Muscle layer of duodenum (tissue), 2 donors: Measurements from ENCODE around the gene CFAP119.

ENCODE experiments used
- H3K27ac ChIP-seq: one replicate; pipeline ENCODE4 v1.7.0; 2013; ENCODE audit warnings: mild to moderate bottlenecking, low read length
- H3K27me3 ChIP-seq: one replicate; pipeline ENCODE4 v1.7.0; 2013; ENCODE audit warnings: low read depth, mild to moderate bottlenecking, control low read depth, low read length
- H3K36me3 ChIP-seq, 2 donors: one replicate each; pipeline ENCODE4 v1.7.0; 2013; ENCODE audit warnings: low read length in 2 of 2, control low read depth in 1 of 2, mild to moderate bottlenecking in 1 of 2; ENCODE audit not compliant: insufficient read depth in 2 of 2, control insufficient read depth in 1 of 2
- H3K4me1 ChIP-seq, 2 donors: one replicate each; pipeline ENCODE4 v1.7.0; 2013; ENCODE audit warnings: low read length in 2 of 2, mild to moderate bottlenecking in 2 of 2, control low read depth in 1 of 2, moderate library complexity in 1 of 2; ENCODE audit not compliant: insufficient read depth in 2 of 2, control insufficient read depth in 1 of 2
- H3K4me3 ChIP-seq, 2 donors: one replicate each; pipeline ENCODE4 v1.7.0; 2013; ENCODE audit warnings: low read length in 2 of 2, low read depth in 1 of 2, mild to moderate bottlenecking in 1 of 2
- H3K9me3 ChIP-seq, 2 donors: one replicate each; pipeline ENCODE4 v1.7.0; 2013; ENCODE audit warnings: low read length in 2 of 2, control low read depth in 1 of 2, mild to moderate bottlenecking in 1 of 2; ENCODE audit not compliant: control insufficient read depth in 1 of 2
- donor health status: healthy.

CFAP119 gene

DNA sequence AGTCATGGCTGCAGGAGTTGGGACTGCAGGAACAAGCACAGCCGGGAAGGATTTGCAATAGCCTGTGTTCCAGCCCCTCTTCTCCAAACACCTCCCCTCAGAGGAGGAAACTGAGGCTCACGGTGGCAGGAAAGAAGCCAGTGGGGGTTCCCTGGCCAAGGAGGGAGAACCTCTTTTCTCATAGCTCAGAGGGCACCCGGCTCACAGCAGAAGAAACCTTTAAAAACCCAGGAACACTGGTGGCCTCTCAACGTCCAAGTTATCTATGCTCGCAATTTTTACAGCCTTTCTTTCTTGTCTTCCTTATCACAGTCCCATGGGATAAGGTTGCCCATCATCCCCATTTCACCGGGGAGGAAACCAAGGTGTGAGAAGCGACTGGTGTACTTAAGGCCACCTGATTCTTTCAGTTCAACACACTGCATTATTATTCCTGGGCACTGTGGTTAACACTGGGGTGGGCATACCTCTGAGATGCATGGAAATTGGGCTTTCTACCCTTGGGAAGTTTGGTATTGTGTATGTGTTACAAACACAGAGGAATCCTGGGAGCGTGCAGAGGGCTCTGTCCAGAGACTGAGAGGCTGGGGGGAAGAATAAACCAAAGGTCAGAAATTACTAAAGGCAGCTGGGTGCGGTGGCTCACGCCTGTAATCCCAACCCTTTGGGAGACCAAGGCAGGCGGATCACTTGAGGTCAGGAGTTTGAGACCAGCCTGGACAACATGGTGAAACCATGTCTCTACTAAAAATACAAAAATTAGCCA lies 25.9 kb upstream of the CFAP119 start:
- Histone ChIP-seq H3K4me3 (peak overlapping the region; percentile 71 to 76), H3K9me3 (no peaks in the 10 kb centered on the region), H3K27ac (peak overlapping the region; percentile 82), H3K4me1 (peaks cover 7 to 18% of the 10 kb centered on the region in 2 donors), H3K36me3 (peaks cover 0 to 16% of the 10 kb centered on the region in 2 donors), H3K27me3 (no peaks in the 10 kb centered on the region)

DNA sequence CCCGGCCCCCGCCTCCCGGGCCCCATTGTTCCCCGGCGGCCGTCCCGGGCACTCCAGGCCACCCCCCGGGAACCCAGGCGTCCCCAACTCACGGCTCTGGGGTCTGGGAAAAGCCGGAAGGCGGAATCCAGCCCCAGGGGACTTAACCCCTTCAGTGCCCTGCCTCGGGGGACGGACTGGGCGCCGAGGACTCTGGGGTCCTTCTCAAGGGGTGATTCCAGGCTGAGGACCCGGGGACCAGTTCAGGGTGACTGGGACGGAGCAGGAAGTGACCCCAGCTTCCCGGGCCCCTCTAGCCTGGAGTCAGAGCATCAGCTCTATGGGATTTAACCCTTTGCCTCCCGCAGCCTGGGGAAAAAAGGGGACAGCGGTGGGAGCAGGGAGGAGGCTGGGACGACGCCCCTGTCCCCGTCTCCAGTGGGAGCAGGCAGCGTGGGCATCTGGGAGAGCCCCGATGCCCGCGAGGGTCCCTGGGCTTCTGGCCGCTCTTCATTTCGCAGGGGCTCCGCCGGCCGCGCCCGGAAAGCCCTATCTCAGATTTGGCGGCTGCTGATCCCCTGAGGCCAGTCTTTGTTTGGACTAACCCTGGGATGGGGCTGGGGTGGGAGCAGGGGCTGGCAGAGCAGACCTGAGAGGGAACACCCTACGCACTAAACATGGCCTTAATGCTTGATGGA lies 25.2 kb upstream of the CFAP119 start, which contains the start of gene ZNF629:
ZNF629 (minus strand) TSS at position 270 of the 677 bp plus-strand sequence. CDS start 2,723 bp downstream, outside the sequence.
- Histone ChIP-seq H3K4me1 (peaks cover 7 to 18% of the 10 kb centered on the region in 2 donors), H3K36me3 (peaks cover 0 to 23% of the 10 kb centered on the region in 2 donors), H3K27me3 (no peaks in the 10 kb centered on the region), H3K27ac (peak within 1 kb of the TSS; percentile 82), H3K9me3 (no peaks in the 10 kb centered on the region), H3K4me3 (peak within 1 kb of the TSS; percentile 71 to 76)

DNA sequence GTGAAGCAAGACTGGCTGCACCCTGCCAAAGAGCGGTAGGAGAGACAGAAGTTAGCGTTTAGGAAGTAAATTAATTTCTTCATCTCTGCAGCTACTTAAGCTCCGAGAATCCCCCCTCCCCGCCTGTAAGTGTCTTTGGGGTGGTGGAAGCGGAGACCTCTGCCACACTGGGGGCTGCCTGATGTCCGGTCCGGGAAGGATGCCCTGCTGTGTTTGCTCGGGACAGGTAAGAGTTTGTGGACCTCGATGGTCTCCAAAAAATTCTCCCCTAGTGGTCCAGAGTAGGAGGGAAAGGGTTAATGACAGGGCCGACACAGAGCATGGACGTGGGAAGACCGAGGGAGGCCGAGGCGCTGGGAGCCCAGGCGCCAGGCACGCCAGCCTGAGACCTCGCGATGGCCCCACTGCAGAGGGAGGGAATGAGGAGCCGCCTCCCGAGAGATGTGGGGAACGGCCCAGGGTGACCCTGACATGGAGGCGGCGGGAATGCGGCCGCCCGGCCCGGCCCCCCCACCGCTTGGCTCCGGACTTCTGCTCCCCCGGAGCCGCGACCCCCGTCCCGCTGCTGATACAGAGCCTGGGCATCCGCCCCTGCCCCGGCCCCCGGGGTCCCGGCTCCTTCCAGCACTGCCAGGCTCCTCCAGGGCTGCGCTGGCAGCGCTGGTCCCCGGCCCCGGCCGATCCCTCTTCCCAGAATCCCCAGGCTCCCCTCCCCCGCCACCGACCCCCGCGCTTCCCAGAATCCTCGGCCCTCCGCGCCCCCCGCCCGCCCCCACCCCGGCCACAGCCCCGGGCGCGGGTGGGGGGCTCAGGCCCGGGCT lies 24.5 kb upstream of the CFAP119 start:
- H3K27ac ChIP-seq, result peak overlapping the region; percentile 82
- no peaks in the 10 kb centered on the region for H3K9me3 ChIP-seq
- H3K27me3 ChIP-seq, result no peaks in the 10 kb centered on the region
- peak overlapping the region; percentile 71 to 76 for H3K4me3 ChIP-seq
- peaks cover 0 to 30% of the 10 kb centered on the region in 2 donors for H3K36me3 ChIP-seq
- H3K4me1 ChIP-seq, result peaks cover 7 to 18% of the 10 kb centered on the region in 2 donors

DNA sequence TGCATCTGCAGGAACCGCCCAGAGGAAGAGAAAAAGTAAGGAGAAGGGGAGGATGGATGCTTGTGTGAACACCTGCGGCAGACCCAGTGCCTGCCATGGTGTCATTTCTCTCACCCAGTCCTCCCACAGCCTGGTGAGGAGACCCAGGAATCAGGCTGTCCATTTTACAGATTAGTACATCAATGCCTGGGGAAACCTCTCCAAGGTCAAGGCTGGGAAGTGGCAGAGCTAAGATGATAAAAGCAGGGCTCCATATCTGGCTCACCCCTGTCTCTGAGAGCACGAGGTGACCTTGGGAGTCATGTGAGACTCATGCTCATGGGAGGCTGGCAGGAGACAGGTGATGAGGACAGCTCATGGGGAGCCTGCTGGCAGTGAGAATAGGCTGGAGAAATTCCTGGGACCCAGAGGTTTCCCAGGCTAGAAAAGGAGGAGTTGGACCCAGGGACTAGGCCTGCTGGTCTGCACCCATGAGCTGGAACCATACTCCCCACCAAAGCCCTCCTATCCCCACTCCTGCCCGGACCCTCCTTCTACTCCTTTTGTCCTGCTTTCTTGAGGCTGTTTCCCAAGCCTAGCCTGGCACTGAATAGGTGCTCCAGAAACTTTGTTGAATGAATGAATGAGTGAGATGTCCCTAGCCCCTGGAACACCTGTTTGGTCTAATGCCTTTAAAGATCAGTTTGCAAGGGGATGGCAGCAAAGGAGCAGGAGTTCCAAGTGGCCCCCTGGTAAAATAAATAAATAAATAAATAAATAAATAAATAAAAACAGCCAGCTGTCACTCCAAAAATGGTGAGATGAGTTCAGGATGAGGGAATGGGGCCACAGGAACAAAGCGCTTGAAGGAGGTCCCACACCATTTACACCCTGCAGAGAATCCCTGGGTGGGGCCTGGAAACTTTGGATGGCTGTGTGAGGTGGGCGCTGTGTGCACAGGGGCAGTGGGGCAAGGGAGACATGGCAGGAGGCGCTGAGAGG lies 23.6 kb upstream of the CFAP119 start:
- H3K27ac ChIP-seq, result peak overlapping the region; percentile 45
- H3K36me3 ChIP-seq, result peaks cover 0 to 30% of the 10 kb centered on the region in 2 donors
- no peaks in the 10 kb centered on the region for H3K27me3 ChIP-seq
- peak overlapping the region; percentile 56 to 71 for H3K4me3 ChIP-seq
- H3K9me3 ChIP-seq, result no peaks in the 10 kb centered on the region
- H3K4me1 ChIP-seq, result peaks cover 7 to 18% of the 10 kb centered on the region in 2 donors

DNA sequence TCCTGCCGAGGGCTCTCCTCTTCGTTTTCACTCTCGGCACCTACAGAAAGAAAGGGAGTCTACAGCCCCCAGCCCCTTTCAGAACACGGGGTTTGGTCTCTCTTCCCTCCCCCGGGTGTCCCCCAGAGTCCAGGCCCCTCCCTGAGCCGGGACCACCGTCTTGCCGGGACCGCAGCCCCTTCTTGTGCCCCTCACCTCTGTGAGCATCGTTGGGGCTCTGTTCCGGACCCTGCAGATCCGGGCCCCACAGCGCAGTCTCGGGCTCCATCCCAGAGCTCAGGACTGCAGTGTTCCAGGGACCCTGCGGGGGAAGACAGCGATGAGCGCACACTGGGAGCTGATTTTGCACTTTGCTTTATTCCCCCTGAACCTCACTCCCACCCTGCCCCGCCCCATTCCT lies 22.4 kb upstream of the CFAP119 start:
- Histone ChIP-seq H3K27me3 (no peaks in the 10 kb centered on the region), H3K4me1 (peaks cover 7 to 18% of the 10 kb centered on the region in 2 donors), H3K27ac (no peak overlapping the region), H3K9me3 (no peaks in the 10 kb centered on the region), H3K4me3 (no peak overlapping the region), H3K36me3 (peaks cover 0 to 30% of the 10 kb centered on the region in 2 donors)

DNA sequence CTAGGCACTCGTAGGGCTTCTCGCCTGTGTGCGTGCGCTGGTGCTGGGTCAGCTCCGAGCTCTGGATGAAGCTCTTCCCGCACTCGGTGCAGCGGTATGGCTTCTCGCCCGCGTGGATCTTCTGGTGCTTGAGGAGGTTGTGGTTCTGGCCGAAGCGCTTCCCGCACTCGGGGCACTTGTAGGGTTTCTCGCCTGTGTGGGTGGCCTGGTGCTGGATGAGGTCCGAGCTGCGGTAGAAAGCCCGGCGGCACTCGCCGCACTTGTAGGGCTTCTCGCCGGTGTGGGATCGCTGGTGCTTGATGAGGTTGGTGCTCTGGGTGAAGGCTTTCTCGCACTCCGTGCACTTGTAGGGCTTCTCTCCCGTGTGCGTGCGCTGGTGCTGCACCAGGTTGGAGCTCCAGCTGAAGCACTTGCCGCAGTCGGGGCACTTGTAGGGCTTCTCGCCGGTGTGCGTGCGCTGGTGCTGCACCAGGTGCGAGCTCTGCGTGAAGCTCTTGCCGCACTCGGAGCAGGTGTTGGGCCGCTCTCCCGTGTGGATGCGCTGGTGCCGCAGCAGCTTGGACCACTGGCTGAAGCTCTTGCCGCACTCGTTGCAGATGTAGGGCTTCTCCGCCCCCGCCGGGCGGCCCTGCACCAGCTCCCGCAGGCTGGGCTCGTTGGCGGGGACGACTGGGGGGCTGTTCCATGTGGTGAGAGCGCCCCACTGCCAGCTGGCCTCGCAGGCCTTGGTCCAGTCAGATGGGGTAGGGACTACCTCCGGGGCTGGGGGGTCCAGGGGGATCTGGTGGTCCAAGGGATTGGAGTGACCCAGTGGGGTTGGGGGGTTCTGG lies 21.6 kb upstream of the CFAP119 start:
- peaks cover 0 to 30% of the 10 kb centered on the region in 2 donors for H3K36me3 ChIP-seq
- no peak overlapping the region for H3K27ac ChIP-seq
- no peaks in the 10 kb centered on the region for H3K27me3 ChIP-seq
- peaks cover 7 to 18% of the 10 kb centered on the region in 2 donors for H3K4me1 ChIP-seq
- H3K4me3 ChIP-seq, result no peak overlapping the region
- H3K9me3 ChIP-seq, result no peaks in the 10 kb centered on the region

DNA sequence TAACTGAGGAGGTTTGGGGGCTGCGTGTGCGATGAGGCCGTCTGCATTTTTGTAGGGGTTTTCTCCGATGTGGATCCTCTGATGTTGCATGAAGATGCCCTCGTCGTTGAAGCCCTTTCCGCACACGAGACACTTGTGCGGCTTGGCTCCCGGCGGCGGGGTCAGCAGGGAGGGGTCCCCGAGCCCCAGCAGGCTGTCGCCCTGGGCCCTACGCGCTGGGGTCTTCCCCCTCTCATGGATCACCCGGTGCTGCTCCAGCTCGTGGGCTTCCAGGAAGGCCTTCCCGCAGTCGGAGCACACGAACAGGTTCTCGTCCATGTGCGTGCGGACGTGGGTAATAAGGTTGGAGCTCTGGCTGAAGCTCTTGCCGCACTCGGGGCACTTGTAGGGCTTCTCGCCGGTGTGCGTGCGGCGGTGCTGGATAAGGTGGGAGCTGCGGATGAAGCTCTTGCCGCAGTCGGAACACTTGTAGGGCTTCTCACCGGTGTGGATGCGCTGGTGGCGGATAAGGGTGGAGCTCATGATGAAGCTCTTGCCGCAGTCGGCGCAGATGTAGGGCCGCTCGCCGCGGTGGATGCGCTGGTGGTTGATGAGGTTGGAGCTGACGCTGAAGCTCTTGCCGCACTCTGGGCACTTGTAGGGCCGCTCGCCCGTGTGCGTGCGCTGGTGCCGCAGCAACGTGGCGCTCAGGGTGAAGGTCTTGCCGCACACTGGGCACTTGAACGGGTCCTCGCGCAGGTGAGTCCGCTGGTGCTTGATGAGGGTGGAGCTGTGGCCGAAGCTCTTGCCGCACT lies 20.8 kb upstream of the CFAP119 start:
- Histone ChIP-seq H3K27ac (no peak overlapping the region), H3K27me3 (no peaks in the 10 kb centered on the region), H3K4me3 (no peak overlapping the region), H3K4me1 (peaks cover 3 to 14% of the 10 kb centered on the region in 2 donors), H3K9me3 (no peaks in the 10 kb centered on the region), H3K36me3 (peaks cover 0 to 30% of the 10 kb centered on the region in 2 donors)

DNA sequence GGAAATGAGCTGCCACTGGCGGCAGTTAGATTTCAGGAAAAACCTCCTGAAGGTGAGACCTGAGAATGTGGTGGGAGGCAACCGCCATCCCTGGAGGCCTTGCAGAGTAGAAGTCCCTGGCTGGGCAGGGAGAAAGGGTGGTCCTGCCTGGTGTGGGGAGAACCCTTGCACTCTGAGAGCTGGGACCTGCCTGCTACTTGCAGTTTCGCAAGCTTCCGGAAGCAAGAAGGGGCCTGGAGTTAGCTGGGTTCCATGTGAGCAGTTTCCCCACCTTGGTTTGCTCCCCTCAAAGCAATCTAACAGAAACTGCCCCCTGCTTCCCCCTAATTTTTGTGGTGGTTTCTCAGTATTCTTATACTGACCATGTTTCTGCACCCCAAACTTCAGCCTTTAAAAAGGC lies 18.7 kb upstream of the CFAP119 start:
- Histone ChIP-seq H3K27ac (no peak overlapping the region), H3K36me3 (peaks cover 0 to 30% of the 10 kb centered on the region in 2 donors), H3K9me3 (no peaks in the 10 kb centered on the region), H3K27me3 (no peaks in the 10 kb centered on the region), H3K4me3 (no peak overlapping the region), H3K4me1 (peaks cover 5 to 9% of the 10 kb centered on the region in 2 donors)

DNA sequence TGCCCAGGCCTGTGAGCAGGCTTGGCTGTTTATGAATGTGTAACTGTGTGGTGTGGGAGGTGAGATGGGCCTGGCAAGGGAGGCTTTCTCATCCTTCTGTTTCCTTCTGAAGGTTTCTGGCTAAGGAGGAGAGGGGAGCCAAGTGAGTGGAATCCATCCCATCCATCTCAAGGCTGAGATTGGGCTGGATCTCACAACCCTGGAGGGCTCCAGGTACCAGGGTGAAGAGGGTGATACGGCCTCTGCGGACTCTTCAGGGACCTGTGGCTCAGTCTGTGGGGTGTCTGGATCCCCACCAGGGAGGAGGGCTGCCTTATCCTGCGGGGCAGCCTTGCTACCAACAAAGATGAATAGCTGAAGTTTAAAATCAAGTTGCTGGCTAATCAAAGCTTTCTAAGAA lies 18.2 kb upstream of the CFAP119 start:
- Histone ChIP-seq H3K36me3 (peaks cover 0 to 30% of the 10 kb centered on the region in 2 donors), H3K4me3 (no peak overlapping the region), H3K27ac (no peak overlapping the region)

More for the DNA sequence above, 18.2 kb upstream of the CFAP119 start:
- peaks cover under 1 to 9% of the 10 kb centered on the region in 2 donors for H3K4me1 ChIP-seq
- H3K27me3 ChIP-seq, result no peaks in the 10 kb centered on the region
- no peaks in the 10 kb centered on the region for H3K9me3 ChIP-seq
